Spleen (tissue), 11 donors: Measurements from ENCODE around the gene ZBTB7B. TPM values are rescaled to one million over a fixed set of nuclear protein-coding genes. Genes with fewer than 3 reads are reported as not detected.

Source experiments
- DNase-seq: peaks from one replicate; pipeline ENCODE4 v3.0.0-alpha.2; 2020
- H3K27ac ChIP-seq, 8 donors: fragments of 200-600 bp; sonication (generic) in 7 of 8; 1 replicate in 4 of 8; 2 replicates in 4 of 8; pipeline versions ENCODE4 v1.5.0 to v1.8.0; 2016 to 2021; ENCODE audit warnings: inconsistent platforms in 4 of 8, mild to moderate bottlenecking in 4 of 8, moderate library complexity in 1 of 8
- H3K27me3 ChIP-seq, 7 donors: fragments of 200-600 bp; sonication (generic) in 6 of 7; replicated peaks in 1 of 7; 1 replicate in 4 of 7; 2 replicates in 3 of 7; pipeline versions ENCODE4 v1.5.0 to v1.8.0; 2016 to 2021; ENCODE audit warnings: inconsistent platforms in 3 of 7, mild to moderate bottlenecking in 1 of 7
- H3K36me3 ChIP-seq, 6 donors: fragments of 200-600 bp; sonication (generic) in 5 of 6; 1 replicate in 4 of 6; 2 replicates in 2 of 6; pipeline versions ENCODE4 v1.5.0 to v1.8.0; 2016 to 2021; ENCODE audit warnings: inconsistent platforms in 2 of 6
- H3K4me1 ChIP-seq, 6 donors: fragments of 200-600 bp; sonication (generic) in 5 of 6; 1 replicate in 3 of 6; 2 replicates in 3 of 6; pipeline versions ENCODE4 v1.5.0 to v1.8.0; 2016 to 2021; ENCODE audit warnings: inconsistent platforms in 3 of 6
- H3K4me3 ChIP-seq, 8 donors: fragments of 200-600 bp; sonication (generic) in 7 of 8; 1 replicate in 4 of 8; 2 replicates in 4 of 8; pipeline versions ENCODE4 v1.5.0 to v1.8.0; 2016 to 2021; ENCODE audit warnings: inconsistent platforms in 4 of 8, mild to moderate bottlenecking in 4 of 8, moderate library complexity in 2 of 8
- H3K9me3 ChIP-seq, 8 donors: fragments of 200-600 bp; sonication (generic) in 7 of 8; 1 replicate in 4 of 8; 2 replicates in 4 of 8; pipeline versions ENCODE4 v1.5.0 to v1.8.0; 2016 to 2021; ENCODE audit warnings: inconsistent platforms in 4 of 8
- CTCF ChIP-seq, 11 experiments: fragments of 200-600 bp in 7 of 11; fragments of 450-650 bp in 4 of 11; sonication (generic) in 4 of 11; IDR thresholded peaks in 8 of 11; conservative IDR thresholded peaks in 3 of 11; 1 replicate in 7 of 11; 2 replicates in 4 of 11; pipeline versions ENCODE4 v1.4.0 to v1.8.0; 2016 to 2021; ENCODE audit warnings: antibody characterized with exemption in 11 of 11, inconsistent platforms in 4 of 11, mild to moderate bottlenecking in 1 of 11
- POLR2A ChIP-seq, 3 donors: fragments of 450-650 bp; IDR thresholded peaks; one replicate each; pipeline ENCODE4 v1.5.1; 2017; ENCODE audit warnings: antibody characterized with exemption in 3 of 3, mild to moderate bottlenecking in 1 of 3
- POLR2AphosphoS5 ChIP-seq, 3 donors: sonication (generic); formaldehyde crosslinking; IDR thresholded peaks; one replicate each; pipeline ENCODE4 v1.5.1; 2017; ENCODE audit warnings: antibody characterized with exemption in 3 of 3
- WGBS, 5 donors: extraction: QIAGEN DNeasy Blood & Tissue Kit in 3 of 5; methylation state at CpG; one replicate each; pipeline versions ENCODE4 v1.1.5 to v1.1.7; 2013 to 2018; 5-methylcytosine and 5-hydroxymethylcytosine counted together
- intact Hi-C: fragments of 100-400 bp; cut with DNase I; formaldehyde crosslinking; loops from one replicate; pipeline ENCODE4 v1.15.0; 2023; ENCODE audit warnings: low total_unique reads
- polyA plus RNA-seq, 3 donors: library from polyadenylated mRNA; stranded (reverse); fragments of 200-250 nt; gene quantifications; one replicate each; pipeline ENCODE4 v1.2.1, GENCODE V29; 2013
- total RNA-seq, 7 donors: library from RNA; depleted of rRNA in 3 of 7; stranded (reverse); fragments of >200 nt in 3 of 7; fragmentation: NEBNext Ultra II Directional in 4 of 7; extraction: Animal tissue kit (Norgen Biotek cat#: 25700) in 4 of 7; gene quantifications; one replicate each; pipeline versions ENCODE4 v1.1.0 to v1.2.1, GENCODE V29; 2016 to 2021
- donor health status: healthy with polysubstance abuse.
- donor health status: DM: no; HTN: no; CAD: no; lungs with moderate emphysema.
- donor health status: DM: no; HTN: no; CAD: no.
- donor health status: Bipolar disorder and iron deficiency.
- donor health status: healthy.
- donor health status: DM: no; HTN: no; CAD: no.
- donor health status: DM: yes; HTN: yes; CAD: no.

The ZBTB7B gene
- total and polyA plus RNA-seq, 10 donors = 11.1 to 88.9 (median 57.5) TPM

- peaks cover 11 to 66% (median 23%) of the 10 kb centered on the region in 6 donors for H3K4me1 ChIP-seq
- H3K36me3 ChIP-seq = peaks cover 0 to 80% (median 42%) of the 10 kb centered on the region in 6 donors
- intact Hi-C loops = no loop called here
- H3K27me3 ChIP-seq = no peaks in the 10 kb centered on the region
- 91 to 94% (median 93%) methylated on average over 16 to 17 of the region's 17 CpGs for WGBS, 5 donors
- no peaks in the 10 kb centered on the region for H3K9me3 ChIP-seq
- H3K27ac ChIP-seq = no peak overlapping the region
- DNase-seq = peak; percentile 64
- TF ChIP-seq POLR2AphosphoS5 (IDR thresholded peaks at IDR 0.05) (no peak), CTCF (IDR thresholded peaks at IDR 0.05 in 8 of 11, conservative IDR thresholded peaks at IDR 0.05 in 3 of 11) (no peak), POLR2A (IDR thresholded peaks at IDR 0.05) (no peak)
- H3K4me3 ChIP-seq = no peak overlapping the region
These were observed 14.3 kb upstream of the ZBTB7B start for GRCh38 chr1:154988058-154988954.

DNA sequence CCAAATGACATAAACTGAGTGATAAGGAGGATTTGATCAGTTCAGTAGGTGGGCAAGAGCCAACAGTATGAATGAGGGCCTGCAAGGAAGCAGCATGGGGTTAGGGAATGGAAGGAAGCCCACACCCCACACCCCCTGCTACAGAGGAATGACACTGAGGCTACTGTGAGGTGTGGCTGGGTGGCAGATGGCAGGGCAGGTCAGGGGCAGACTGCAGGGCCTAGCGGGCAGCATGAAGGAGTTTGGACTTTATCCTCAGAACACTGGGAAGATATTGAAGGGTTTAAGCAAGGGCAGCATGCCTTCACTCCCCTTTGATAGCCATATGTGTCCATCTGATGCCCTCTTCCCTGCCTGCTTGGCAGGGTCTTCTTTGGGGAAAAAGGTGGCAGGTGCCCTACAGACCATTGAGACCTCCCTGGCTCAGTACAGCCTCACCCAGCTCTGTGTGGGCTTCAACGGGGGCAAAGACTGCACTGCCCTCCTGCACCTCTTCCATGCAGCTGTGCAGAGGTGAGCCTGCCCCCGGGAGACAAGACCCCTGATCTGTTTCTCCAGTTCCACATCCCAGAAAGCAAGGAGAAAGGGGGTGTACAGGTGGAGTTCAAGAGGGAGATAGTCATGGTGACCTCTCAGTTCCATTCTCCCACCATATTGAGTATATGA is 13.3 kb upstream of the ZBTB7B start:
- TF ChIP-seq POLR2A (IDR thresholded peaks at IDR 0.05) (no peak), POLR2AphosphoS5 (IDR thresholded peaks at IDR 0.05) (no peak), CTCF (IDR thresholded peaks at IDR 0.05 in 8 of 11, conservative IDR thresholded peaks at IDR 0.05 in 3 of 11) (no peak)
- peaks cover 2 to 56% (median 14%) of the 10 kb centered on the region in 6 donors for H3K4me1 ChIP-seq
- H3K36me3 ChIP-seq = peaks cover 0 to 83% (median 42%) of the 10 kb centered on the region in 6 donors
- WGBS, 5 donors = 84 to 100% (median 90%) methylated on average over 2 to 3 of the region's 3 CpGs
- DNase-seq = peak; percentile 32
- no peaks in the 10 kb centered on the region for H3K9me3 ChIP-seq
- no peak overlapping the region for H3K4me3 ChIP-seq
- no peak overlapping the region for H3K27ac ChIP-seq
- intact Hi-C loops = no loop called here
- H3K27me3 ChIP-seq = no peaks in the 10 kb centered on the region

DNA sequence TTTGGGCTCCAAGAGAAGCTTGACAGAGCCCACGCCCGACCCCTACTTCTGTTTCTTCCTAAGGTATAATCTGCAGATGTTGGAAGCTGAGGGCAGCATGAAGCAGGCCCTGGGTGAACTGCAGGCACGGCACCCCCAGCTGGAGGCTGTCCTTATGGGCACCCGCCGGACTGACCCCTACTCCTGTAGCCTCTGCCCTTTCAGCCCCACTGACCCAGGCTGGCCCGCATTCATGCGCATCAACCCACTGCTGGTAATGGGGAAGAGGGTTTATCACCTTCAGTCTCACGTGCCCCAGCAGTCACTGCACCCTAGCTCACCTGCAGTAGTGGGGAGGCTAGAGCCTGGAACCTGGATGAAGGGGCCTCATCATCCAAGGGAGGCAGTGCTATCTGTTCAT is 12.3 kb upstream of the ZBTB7B start:
- WGBS, 5 donors = 92 to 97% (median 95%) methylated on average over 5 to 8 of the region's 8 CpGs
- H3K27ac ChIP-seq = no peak overlapping the region

More for the DNA sequence above, 12.3 kb upstream of the ZBTB7B start:
- peaks cover 0 to 79% (median 42%) of the 10 kb centered on the region in 6 donors for H3K36me3 ChIP-seq
- H3K4me3 ChIP-seq = no peak overlapping the region
- no peak for TF ChIP-seq CTCF (IDR thresholded peaks at IDR 0.05 in 8 of 11, conservative IDR thresholded peaks at IDR 0.05 in 3 of 11)
- TF ChIP-seq POLR2AphosphoS5 (IDR thresholded peaks at IDR 0.05) = peak in 1 of 3 donors; percentile 16
- TF ChIP-seq POLR2A (IDR thresholded peaks at IDR 0.05) = no peak
- intact Hi-C loops = no loop called here
- H3K4me1 ChIP-seq = peaks cover 0 to 52% (median 7%) of the 10 kb centered on the region in 6 donors
- peak; percentile 56 for DNase-seq
- H3K9me3 ChIP-seq = no peaks in the 10 kb centered on the region
- no peaks in the 10 kb centered on the region for H3K27me3 ChIP-seq
